GM19463 (cell line): ENCODE data around the gene KIR2DL4.
"Not testable (repeated sequence)": the region's sequence is repeated elsewhere in the genome, so short reads cannot be mapped to it uniquely, and the experiment has no call there.

Source experiments
- ATAC-seq: cut with Tn5 transposase; IDR thresholded peaks from one replicate; pipeline ENCODE4 v1.9.1; 2021; ENCODE audit warnings: mild to moderate bottlenecking, moderate library complexity; ENCODE audit not compliant: unreplicated experiment

Gene KIR2DL4

GRCh38 chr19:54804101-54804500 is 691 bp downstream of the KIR2DL4 start:
- no peak for ATAC-seq

GRCh38 chr19:54804571-54804970 is 1.2 kb downstream of the KIR2DL4 start:
- no peak for ATAC-seq

- no peak for ATAC-seq
Observed at GRCh38 chr19:54805665-54806515, 2.5 kb downstream of the KIR2DL4 start.

GRCh38 chr19:54806516-54806838 is 3.1 kb downstream of the KIR2DL4 start:
- no peak for ATAC-seq

- ATAC-seq, result not testable (repeated sequence)
Observed at GRCh38 chr19:54814571-54814970, 11.2 kb downstream of the KIR2DL4 start.

GRCh38 chr19:54816251-54816650 is 12.8 kb downstream of the KIR2DL4 start, which contains the start of gene KIR3DL1:
KIR3DL1 (plus strand) TSS chr19:54816468.
- not testable (repeated sequence) for ATAC-seq

- no peak for ATAC-seq
Observed at GRCh38 chr19:54817670-54818536, 14.5 kb downstream of the KIR2DL4 start.

GRCh38 chr19:54824416-54824815 is 21.0 kb downstream of the KIR2DL4 start:
- ATAC-seq, result not testable (repeated sequence)

- ATAC-seq, result not testable (repeated sequence)
Observed at GRCh38 chr19:54825326-54825725, 21.9 kb downstream of the KIR2DL4 start.

- not testable (repeated sequence) for ATAC-seq
Observed at GRCh38 chr19:54828064-54828463, 24.7 kb downstream of the KIR2DL4 start.

GRCh38 chr19:54832496-54832895 is 29.1 kb downstream of the KIR2DL4 start, which contains the start of gene KIR2DS4:
KIR2DS4 (plus strand) TSS chr19:54832676.
- ATAC-seq, result not testable (repeated sequence)

- ATAC-seq, result not testable (repeated sequence)
Observed at GRCh38 chr19:54835126-54835525, 31.7 kb downstream of the KIR2DL4 start.

GRCh38 chr19:54837522-54837921 is 34.1 kb downstream of the KIR2DL4 start:
- ATAC-seq, result not testable (repeated sequence)

GRCh38 chr19:54843171-54843570 is 39.8 kb downstream of the KIR2DL4 start:
- not testable (repeated sequence) for ATAC-seq

GRCh38 chr19:54850061-54850640 is 46.7 kb downstream of the KIR2DL4 start, which contains the start of gene KIR3DL2:
KIR3DL2 (plus strand) TSS chr19:54850443; CDS start chr19:54850476, 33 bp downstream.
- ATAC-seq, result not testable (repeated sequence)

- no peak for ATAC-seq
Observed at GRCh38 chr19:54850930-54851329, 47.5 kb downstream of the KIR2DL4 start.

GRCh38 chr19:54851353-54851752 is 47.9 kb downstream of the KIR2DL4 start:
- no peak for ATAC-seq

- ATAC-seq, result not testable (repeated sequence)
Observed at GRCh38 chr19:54855241-54855640, 51.8 kb downstream of the KIR2DL4 start.

GRCh38 chr19:54858476-54858875 is 55.1 kb downstream of the KIR2DL4 start:
- not testable (repeated sequence) for ATAC-seq

- ATAC-seq, result not testable (repeated sequence)
Observed at GRCh38 chr19:54859421-54859820, 56.0 kb downstream of the KIR2DL4 start.

- not testable (repeated sequence) for ATAC-seq
Observed at GRCh38 chr19:54863459-54863858, 60.0 kb downstream of the KIR2DL4 start.
